Peyer's patch (tissue), 4 donors: Measurements from ENCODE around the gene ATG4B.

ENCODE experiments used
- CTCF ChIP-seq, 6 experiments: fragments of 450-650 bp in 4 of 6; fragments of 200-600 bp in 2 of 6; sonication (generic) in 1 of 6; IDR thresholded peaks; one replicate each; pipeline ENCODE4 v1.5.1; 2017 to 2019; ENCODE audit warnings: antibody characterized with exemption in 6 of 6, mild to moderate bottlenecking in 3 of 6, moderate library complexity in 1 of 6
- POLR2A ChIP-seq, 2 donors: fragments of 450-650 bp; IDR thresholded peaks; one replicate each; pipeline ENCODE4 v1.5.1; 2017; ENCODE audit warnings: antibody characterized with exemption in 2 of 2, mild to moderate bottlenecking in 2 of 2, moderate library complexity in 2 of 2

- TF ChIP-seq CTCF (IDR thresholded peaks at IDR 0.05) (no peak), POLR2A (IDR thresholded peaks at IDR 0.05) (no peak)
Measured at GRCh38 chr2:241675885-241676284, 38.4 kb downstream of the ATG4B start.
